Measurements from ENCODE around the gene CAPNS1.
"Not testable (repeated sequence)": the region's sequence is repeated elsewhere in the genome, so short reads cannot be mapped to it uniquely, and the experiment has no call there.

The CAPNS1 gene

DNA sequence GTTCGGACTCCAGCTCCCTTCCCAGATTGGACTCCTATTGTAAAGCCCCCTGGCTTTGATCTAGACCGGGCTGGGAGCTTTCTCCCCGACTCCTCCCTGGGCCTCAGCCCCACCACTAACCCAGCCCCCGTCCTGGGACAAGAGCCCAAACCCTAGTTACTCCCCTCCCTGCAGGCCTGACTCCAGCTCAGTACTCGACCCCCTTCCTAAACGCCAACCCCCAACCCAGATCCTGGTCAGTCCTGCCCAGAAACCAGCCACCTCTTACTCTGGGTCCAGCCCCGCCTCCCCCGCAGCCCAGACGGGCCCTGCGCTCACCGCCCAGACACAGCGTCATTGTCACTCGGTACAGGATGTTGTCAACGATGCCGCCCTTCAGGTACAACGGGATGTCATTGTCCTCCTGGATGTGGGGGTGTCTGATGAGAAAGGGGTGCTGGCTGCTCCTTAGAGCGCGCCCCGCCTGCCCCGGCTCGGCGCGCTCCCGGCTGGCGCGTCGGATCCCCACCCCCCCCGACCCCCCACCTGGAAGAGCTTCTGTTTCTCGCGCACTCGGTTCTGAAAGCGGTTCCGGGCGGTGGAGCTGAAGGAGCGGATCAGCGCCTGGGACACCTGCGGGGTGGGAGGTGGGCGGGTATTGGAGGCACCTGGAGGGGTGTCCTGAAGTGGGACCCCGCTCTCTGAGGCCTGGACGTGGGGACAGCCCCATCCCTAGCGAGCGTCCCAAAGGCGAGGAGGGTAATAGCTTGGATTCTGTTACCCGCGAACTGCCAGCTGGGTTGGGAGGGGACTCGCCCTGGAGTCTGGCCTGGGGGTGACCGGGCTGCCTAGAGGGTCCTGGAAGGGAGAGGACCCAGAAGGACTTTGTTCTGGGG is 11.5 kb downstream of the CAPNS1 start:
- no peak for DNase-seq

DNA sequence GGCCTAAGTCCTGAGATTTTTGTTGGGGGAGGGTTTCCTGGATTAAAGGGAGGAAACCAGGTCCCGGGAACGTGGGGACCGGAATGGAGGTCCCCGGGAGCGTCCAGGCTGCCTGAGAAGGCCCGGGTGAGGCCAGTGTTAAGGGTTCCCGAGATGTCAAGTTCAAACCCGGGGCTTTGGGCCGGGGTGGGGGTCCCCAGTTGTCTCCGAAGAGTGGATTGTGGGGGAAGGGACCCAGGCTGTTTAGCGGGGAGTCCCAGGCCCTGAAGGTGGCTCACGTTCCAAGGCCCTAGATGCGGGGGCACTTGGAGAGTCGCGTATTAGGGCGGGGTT is 12.1 kb downstream of the CAPNS1 start:
- no peak for DNase-seq

DNA sequence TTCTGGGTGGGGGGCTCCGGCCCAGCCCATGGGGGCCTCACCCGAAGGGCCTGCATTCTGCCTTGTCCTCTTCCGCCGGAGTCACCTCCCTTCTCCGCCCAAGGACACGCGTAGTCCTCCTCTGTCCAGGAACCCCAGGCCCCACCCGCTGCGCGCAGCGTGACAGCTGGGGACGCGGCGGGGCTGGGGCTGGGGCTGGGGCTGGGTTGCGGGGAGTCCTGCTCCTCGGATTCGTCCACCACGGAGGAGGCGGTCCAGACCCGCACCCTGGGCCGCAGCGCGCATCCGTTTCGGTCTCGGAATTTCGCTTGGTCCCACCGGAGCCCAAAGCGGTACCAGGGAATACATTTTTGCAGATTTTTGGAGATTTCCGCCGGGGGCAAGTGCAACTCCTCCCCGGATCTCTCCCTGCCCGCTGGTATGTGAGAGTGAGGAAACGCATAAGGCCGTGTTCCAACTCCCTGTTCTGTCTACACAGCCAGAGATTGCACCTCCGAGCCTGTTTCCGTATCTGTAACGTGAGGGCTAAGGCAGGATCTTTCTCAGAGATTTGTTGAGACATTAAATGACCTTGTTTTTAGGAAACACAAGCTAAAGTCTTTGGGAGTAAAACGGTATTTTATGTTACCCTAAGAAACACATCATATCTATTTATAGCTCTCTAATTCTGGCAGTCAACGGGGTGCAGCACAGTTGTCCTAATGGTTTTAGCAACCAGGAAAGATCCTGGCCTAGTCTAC is 12.7 kb downstream of the CAPNS1 start, which contains the start of gene COX7A1:
Gene COX7A1 (minus strand): TSS at position 96 of the 740 bp plus-strand sequence. CDS start 40 bp downstream, at position 56.
- no peak for DNase-seq

DNA sequence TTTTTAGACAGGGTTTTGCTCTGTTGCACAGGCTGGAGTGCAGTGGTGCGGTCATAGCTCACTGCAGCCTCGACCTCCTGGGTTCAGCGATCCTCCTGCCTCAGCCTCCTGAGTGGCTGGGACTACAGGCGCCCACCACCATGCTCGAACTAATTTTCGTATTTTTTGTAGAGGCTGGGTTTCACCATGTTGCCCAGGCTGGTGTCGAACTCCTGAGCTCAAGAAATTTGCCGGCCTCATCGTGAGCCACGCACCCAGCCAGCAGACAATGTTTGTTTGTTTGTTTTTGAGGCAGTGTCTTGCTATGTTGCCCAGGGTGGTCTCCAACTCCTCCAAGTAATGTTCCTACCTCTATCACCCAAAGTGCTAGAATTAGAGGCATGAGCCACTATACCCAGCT is 13.3 kb downstream of the CAPNS1 start:
- DNase-seq, result no peak

DNA sequence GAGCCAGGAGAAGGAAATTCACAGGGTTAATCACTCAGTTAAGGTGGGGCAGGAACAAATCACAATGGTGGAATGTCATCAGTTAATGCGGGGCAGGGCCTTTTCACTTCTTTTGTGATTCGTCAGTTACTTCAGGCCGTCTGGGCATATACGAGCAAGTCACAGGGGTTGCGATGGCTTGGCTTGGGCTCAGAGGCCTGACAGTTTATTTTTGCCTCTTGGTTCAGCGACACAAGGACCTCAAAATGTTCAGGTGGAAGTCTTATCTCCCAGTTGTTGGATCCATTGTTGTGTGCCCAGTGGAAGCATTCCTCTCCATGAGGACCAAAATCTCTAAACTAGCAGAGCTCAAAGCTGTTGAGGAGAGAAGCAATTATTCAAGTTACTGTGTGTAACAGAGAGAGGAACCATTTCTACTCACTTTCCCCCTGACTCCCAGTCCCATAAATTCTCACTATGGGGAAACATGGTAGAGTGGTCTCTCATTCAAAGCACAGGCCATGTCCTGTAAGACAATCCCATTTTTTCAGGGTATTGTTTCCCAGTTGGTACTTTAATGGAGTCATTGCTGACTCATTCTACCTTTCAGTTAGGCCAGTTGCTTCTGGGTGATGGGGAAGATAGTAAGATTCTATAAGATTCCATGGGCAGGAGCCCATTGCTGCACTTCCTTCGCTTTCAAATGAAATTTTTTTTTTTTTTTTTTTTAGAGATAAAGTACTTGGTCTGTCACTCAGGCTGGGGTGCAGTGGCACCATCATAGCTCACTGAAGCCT is 21.1 kb downstream of the CAPNS1 start:
- DNase-seq, result no peak

DNA sequence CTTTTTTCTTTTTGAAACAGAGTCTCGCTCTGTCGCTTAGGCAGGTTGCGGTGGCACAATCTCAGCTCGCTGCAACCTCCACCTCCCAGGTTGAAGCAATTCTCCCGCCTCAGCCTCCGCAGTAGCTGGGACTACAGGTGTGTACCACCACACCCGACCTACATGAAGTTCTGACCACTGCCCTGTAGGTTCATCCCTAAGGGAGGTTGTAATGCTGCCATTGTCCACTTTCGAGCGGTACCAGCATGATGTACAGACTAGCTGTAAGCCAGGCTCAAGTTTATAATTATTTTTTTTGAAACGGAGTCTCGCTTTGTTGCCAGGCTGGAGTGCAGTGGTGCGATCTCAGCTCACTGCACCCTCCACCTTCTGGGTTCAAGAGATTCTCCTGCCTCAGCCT is 23.9 kb downstream of the CAPNS1 start:
- no peak for DNase-seq

DNA sequence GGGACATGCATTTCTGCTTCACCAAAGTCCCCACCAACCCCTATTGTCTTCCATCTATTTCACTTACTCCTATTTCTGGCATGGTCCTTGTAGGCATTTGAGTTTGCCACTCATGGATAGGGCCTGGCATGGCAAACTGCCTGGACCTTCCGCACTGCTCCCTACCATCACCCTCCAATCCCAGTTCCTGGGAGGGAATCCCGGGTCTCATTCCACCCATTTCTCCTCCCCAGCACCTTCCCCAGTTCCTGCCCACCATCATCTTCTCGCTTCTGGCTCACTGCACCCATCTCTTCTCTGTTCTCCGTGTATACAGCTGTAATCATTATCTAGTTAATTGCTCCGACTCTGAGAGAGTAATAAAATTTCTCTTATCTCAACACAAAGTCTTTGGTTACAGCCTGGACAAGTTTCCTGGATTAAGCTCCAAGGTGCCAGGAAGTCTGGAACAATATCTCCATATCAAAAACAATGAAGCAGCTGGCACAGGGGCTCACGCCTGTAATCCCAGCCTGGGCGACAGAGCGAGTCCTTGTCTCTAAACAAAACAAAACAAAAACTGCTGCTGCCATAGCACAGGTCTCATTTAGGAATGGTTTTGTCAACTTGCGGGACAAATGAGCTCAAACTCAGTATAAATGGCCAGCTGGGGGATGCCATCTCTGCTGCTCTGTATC is 29.4 kb downstream of the CAPNS1 start:
- no peak for DNase-seq

DNA sequence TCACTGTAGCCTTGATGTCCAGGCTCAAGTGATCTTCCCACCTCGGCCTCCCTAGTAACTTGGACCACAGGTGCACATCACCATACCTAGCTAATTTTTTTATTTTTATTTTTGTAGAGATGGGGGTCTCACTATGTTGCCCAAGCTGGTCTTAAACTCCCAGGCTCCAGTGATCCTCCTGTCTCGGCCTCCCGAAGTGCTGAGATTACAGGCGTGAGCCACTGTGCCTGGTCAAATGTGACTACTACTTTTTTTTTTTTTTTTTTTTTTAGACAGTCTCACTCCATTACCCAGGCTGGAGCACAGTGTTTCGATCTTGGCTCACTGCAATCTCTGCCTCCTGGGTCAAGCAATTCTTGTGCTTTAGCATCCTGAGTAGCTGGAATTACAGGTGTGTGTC is 33.0 kb downstream of the CAPNS1 start:
- no peak for DNase-seq

DNA sequence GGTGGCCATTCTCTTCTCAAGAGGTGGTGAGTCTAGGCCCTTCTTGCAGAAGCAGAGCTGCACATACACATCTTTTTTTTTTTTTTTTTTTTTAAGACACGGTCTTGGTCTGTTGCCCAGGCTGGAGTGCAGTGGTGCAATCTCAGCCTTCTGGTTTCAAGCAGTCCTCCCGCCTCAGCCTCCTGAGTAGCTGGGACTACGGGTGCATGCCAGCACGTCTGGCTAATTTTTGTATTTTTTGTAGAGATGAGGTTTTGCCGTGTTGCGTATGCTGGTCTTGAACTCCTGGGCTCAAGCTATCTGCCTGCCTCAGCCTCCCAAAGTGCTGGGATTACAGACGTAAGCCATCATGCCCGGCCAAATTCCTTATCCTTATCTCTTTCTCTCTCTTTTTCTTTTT is 34.0 kb downstream of the CAPNS1 start:
- not testable (repeated sequence) for DNase-seq

DNA sequence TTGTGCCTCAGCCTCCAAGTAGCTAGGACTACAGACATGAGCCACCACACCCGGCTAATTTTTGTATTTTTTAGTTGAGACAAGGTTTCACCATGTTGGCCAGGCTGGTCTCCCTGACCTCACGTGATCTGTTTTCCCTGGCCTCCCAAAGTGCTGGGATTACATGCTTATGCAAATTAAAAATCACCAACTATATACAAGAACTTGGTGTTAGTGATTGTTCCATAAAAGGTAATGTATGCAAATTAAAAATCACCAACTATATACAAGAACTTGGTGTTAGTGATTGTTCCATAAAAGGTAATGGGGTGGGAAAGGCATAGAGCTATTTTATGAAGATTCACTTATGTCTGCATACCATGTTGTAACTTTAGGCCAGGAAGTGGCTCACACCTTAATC is 39.2 kb downstream of the CAPNS1 start:
- DNase-seq, result not testable (repeated sequence)

DNA sequence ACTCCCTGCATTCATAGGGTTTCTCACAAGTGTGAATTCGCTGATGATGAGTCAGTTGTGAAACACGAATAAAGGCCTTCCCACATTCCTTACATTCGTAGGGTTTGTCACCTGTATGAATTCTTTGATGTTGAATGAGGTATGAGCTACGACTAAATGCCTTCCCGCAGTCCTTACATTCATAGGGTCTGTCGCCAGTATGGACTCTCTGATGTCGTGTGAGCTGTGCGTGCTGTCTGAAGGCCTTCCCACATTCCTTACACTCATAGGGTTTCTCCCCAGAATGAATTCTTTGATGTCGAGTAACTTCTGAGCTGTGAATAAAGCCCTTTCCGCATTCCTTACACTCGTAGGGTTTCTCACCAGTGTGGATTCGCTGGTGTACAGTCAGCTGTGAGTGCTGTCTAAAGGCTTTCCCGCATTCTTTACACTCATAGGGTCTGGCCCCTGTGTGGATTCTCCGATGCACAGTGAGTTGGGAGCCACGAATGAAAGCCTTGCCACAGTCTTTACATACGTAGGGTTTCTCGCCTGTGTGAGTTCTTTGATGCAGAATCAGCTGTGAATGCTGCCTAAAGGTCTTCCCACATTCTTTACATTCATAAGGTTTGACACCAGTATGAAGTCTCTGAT is 42.9 kb downstream of the CAPNS1 start:
- no peak for DNase-seq

DNA sequence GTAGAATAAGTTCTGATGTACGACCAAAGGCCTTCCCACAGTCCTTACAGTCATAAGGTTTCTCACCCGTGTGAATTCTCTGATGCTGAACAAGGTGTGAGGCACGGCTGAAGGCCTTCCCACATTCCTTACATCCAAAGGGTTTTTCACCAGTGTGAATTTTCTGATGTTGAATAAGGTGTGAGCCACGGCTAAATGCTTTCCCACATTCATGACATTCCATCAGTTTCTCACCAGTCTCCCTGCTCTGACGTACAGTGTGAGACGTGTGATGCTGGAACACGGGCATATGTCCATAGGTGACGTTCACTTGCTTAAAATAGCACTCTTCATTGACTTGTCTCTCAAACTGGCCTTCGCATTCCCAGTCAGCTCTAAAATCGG is 43.4 kb downstream of the CAPNS1 start:
- no peak for DNase-seq

DNA sequence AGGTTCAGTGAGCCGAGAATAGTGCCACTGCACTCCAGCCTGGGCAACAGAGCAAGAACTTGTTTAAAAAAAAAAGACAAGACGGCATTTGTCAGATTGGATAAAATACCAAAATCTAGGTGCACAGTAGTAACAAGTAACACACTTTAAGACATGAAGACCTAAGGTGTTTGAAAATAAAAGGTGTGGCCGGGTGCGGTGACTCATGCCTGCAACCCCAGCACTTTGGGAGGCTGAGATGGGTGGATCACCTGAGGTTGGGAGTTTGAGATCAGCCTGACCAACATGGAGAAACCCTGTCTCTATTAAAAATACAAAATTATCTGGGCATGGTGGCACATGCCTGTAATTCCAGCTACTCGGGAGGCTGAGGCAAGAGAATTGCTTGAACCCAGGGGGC is 46.9 kb downstream of the CAPNS1 start:
- not testable (repeated sequence) for DNase-seq

DNA sequence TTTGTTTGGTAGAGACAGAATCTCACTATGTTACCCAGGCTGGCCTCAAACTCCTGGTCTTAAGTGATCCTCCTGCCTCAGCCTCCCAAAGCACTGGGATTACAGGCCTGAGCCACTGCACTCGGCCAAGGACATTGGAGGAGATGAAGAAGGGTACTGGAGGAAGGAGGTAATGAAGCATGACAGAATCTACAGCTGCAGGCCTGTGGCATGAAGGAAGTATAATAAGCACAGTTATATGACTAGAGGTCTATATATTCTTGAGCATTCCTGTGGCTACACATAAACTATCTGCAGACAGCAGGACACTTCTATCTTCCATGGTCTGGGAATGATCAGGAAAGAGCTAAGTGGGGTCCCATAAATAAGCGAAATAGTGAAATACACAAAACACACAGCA is 56.4 kb downstream of the CAPNS1 start:
- no peak for DNase-seq

DNA sequence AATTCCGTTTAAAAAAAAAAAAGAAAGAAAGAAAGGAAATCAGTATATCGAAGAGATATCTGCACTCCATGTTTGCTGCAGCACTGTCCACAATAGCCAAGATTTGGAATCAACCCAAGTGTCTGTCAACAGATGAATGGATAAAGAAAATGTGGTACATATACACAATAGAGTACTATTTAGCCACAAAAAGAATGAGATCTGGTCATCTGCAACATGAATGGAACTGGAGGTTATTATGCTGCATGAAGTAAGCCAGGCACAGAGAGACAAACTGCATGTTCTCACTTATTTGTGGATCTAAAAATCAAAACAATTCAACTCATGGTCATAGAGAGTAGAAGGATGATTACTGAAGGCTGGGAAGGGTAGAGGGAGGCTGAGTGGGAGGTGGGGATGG is 58.3 kb downstream of the CAPNS1 start:
- no peak for DNase-seq
